ENCODE data around the gene HTR1D. TPM values are rescaled to one million over a fixed set of nuclear protein-coding genes. Genes with fewer than 3 reads are reported as not detected.
"Not testable (repeated sequence)": the region's sequence is repeated elsewhere in the genome, so short reads cannot be mapped to it uniquely, and the experiment has no call there.

Gene HTR1D
- total RNA-seq, 1 donor from 2014 or later = 3.4 TPM

- no peak for DNase-seq (ENCODE audit: extremely low read depth, low read depth, low spot score)
Observed at GRCh38 chr1:23221107-23221506, 3.8 kb upstream of the HTR1D start.

- no peak for DNase-seq (ENCODE audit: extremely low read depth, low read depth, low spot score)
Observed at GRCh38 chr1:23216771-23217420, 406 bp downstream of the HTR1D start.

GRCh38 chr1:23215751-23216449, 1.4 kb downstream of the HTR1D start:
- DNase-seq (ENCODE audit: extremely low read depth, low read depth, low spot score) = no peak

DNA sequence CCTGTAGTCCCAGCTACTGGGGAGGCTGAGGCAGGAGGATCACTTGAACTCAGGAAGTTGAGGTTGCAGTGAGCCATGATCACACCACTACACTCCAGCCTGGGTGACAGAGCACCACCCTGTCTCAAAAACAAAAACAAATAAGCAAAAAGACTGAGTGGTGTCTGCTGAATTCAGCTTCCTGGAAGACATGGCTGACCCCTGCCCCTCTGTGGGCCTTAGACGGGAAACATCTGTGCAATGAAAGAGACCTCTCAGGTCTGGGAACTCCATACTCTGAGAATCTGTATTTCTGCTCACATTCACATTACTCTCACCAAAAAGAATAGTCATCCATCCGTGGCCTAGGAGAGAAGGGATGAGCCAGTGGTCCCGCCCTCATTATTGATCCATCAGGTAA, 2.0 kb downstream of the HTR1D start:
- DNase-seq (ENCODE audit: extremely low read depth, low read depth, low spot score) = no peak

GRCh38 chr1:23214640-23215039, 2.7 kb downstream of the HTR1D start:
- no peak for DNase-seq (ENCODE audit: extremely low read depth, low read depth, low spot score)

GRCh38 chr1:23211955-23212354, 5.3 kb downstream of the HTR1D start:
- DNase-seq (ENCODE audit: extremely low read depth, low read depth, low spot score) = no peak

GRCh38 chr1:23210963-23211362, 6.3 kb downstream of the HTR1D start:
- DNase-seq (ENCODE audit: extremely low read depth, low read depth, low spot score) = no peak

DNA sequence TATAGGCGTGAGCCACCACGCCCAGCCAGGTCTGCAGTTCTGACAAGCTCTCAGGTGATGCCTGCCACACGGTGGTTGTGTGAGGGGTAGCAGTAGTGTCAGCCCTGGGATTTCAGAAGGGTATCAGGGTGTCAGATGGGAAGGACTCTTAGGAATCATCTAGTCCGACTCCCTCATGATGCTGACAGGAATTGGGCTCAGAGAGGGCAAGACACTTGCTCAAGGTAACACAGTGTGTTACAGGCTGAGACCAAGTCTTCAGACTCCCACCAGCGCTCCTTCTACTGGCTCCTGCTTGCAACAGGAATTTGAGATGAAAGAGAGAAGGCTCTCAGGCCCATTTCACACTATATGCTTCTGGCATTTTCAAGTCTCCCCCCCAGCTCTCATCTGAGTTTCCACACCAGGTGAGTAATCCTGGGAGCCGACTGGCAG, 6.9 kb downstream of the HTR1D start:
- no peak for DNase-seq (ENCODE audit: extremely low read depth, low read depth, low spot score)

DNA sequence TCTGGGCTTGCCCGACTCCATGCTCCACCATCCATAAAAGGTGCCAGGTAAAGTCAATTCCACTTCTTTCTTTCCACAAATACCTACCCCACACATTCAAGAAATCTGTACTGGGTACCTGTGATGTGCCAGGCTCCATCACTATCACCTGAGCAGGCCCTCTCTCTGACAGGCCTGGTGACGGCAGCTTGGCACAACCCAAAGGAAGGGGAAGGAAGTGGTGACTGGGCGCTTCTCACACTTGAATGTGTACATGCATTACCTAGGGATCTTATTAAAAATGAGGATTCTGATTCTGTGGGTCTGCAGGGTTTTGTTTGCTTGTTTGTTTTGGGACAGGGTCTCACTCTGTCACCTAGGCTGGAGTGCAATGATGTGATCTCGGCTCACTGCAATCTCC, 7.5 kb downstream of the HTR1D start:
- DNase-seq (ENCODE audit: extremely low read depth, low read depth, low spot score) = no peak

DNA sequence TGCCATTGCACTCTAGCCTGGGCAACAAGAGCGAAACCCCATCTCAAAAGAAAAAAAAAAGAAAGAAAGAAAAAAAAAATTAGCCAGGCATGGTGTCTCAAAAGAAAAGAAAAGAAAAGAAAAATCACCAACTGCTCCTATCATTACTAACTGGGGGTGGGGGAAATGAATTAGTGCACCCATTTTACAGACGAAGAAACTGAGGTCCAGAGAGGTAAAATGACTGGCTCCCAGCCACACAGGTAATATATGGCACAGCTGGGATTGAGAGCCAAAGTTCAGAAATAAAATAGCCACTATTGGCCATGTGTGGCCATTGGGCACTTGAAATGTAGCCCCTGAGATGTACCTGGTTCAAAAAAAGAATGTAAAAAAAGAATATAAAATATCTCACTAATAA, 8.8 kb downstream of the HTR1D start:
- no peak for DNase-seq (ENCODE audit: extremely low read depth, low read depth, low spot score)

DNA sequence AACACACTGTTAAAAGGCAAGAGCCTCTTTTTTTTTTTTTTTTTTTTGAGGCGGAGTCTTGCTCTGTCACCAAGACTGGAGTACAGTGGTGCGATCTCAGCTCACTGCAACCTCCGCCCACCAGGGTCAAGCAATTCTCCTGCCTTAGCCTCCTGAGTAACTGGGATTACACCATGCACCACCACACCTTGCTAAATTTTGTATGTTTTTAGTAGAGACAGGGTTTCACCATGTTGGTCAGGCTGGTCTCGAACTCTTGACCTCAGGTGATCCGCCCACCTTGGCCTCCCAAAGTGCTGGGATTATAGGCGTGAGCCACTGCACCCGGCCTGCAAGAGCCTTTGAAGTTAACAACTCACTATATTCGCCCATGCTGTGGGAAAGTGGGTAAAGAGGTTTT, 9.6 kb downstream of the HTR1D start:
- DNase-seq (ENCODE audit: extremely low read depth, low read depth, low spot score) = not testable (repeated sequence)

- DNase-seq (ENCODE audit: extremely low read depth, low read depth, low spot score) = no peak
Observed at GRCh38 chr1:23202263-23202749, 15.0 kb downstream of the HTR1D start.

DNA sequence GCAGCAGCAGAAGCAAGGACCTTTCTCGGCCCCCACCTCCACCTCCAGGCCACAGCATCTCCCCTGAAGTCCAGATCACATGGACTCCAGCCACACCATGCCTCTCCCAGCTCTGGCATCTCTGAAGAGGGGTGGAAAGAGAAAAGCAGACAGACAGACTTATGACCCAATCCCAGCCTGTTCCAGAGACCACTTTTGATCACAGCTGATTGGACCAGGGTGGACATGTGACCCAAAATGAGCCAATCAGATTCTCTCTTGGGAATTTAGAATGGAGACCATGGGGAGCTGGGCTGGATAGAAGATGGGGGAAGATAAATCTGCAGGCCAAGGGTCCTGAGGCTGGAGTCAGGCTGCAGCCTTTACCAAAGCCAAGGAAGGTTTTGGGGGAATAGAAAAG, 16.4 kb downstream of the HTR1D start:
- no peak for DNase-seq (ENCODE audit: extremely low read depth, low read depth, low spot score)

- no peak for DNase-seq (ENCODE audit: extremely low read depth, low read depth, low spot score)
Observed at GRCh38 chr1:23198373-23198772, 18.9 kb downstream of the HTR1D start.

GRCh38 chr1:23196627-23197328, 20.5 kb downstream of the HTR1D start:
- peak; percentile 90 for DNase-seq (ENCODE audit: extremely low read depth, low read depth, low spot score)

GRCh38 chr1:23194119-23194984, 22.9 kb downstream of the HTR1D start:
- no peak for DNase-seq (ENCODE audit: extremely low read depth, low read depth, low spot score)

GRCh38 chr1:23193391-23194118, 23.7 kb downstream of the HTR1D start:
- no peak for DNase-seq (ENCODE audit: extremely low read depth, low read depth, low spot score)

GRCh38 chr1:23191199-23191598, 26.1 kb downstream of the HTR1D start:
- no peak for DNase-seq (ENCODE audit: extremely low read depth, low read depth, low spot score)

DNA sequence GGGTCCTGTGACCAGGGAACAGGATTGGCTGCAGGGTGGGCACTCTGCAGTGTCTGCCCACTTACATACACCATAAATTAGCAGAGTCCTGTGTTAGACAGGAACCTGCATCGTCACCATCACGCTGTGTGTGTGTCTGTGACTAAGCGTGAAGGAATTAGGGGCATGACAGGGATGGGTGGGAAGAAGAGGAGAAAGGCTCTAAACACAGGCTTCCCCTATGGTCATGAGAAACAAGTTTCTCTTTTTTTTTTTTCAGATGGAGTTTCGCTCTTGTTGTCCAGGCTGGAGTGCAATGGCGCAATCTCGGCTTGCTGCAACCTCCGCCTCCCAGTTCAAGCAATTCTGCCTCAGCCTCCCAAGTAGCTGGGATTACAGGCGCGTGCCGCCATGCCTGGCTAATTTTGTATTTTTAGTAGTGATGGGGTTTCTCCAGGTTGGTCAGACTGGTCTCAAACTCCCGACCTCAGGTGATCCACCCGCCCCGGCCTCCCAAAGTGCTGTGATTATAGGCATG, 28.3 kb downstream of the HTR1D start:
- not testable (repeated sequence) for DNase-seq (ENCODE audit: extremely low read depth, low read depth, low spot score)

- no peak for DNase-seq (ENCODE audit: extremely low read depth, low read depth, low spot score)
Observed at GRCh38 chr1:23188434-23188884, 28.8 kb downstream of the HTR1D start.
